ENCODE measurements around the gene ARR3.

ARR3 gene

GRCh38 chrX:70324326-70324725 is 56.2 kb downstream of the ARR3 start:
- no peaks in the 10 kb centered on the region for H3K4me1 ChIP-seq (ENCODE audit: control insufficient read depth, low read length)
- no peak for TF ChIP-seq CTCF (IDR thresholded peaks at IDR 0.05; ENCODE audit: low read depth, low read length, poor library complexity, severe bottlenecking)
- TF ChIP-seq EZH2phosphoT487 (IDR thresholded peaks at IDR 0.05; ENCODE audit: borderline replicate concordance, low read length) = no peak
- no peak overlapping the region for H3K27ac ChIP-seq (ENCODE audit: low read depth, low read length)
- H3K27me3 ChIP-seq (ENCODE audit: control insufficient read depth, low read length) = no peaks in the 10 kb centered on the region
- H3K9me3 ChIP-seq (ENCODE audit: control insufficient read depth, insufficient read depth, low read length) = no peaks in the 10 kb centered on the region
- H3K9me2 ChIP-seq (replicated peaks; ENCODE audit: control insufficient read depth, low read length) = no peaks in the 10 kb centered on the region
- no peaks in the 10 kb centered on the region for H4K20me1 ChIP-seq (ENCODE audit: control insufficient read depth, insufficient read depth, low read depth, low read length)
- H3K4me3 ChIP-seq (ENCODE audit: low read length) = no peak overlapping the region
- no peaks in the 10 kb centered on the region for H3F3A ChIP-seq (ENCODE audit: control insufficient read depth, insufficient read depth)
- peaks cover 8% of the 10 kb centered on the region for H3K36me3 ChIP-seq (ENCODE audit: control insufficient read depth, low read length)
- H3K4me2 ChIP-seq (ENCODE audit: low read length) = no peak overlapping the region
- H3K79me2 ChIP-seq (ENCODE audit: control insufficient read depth, low read length) = no peaks in the 10 kb centered on the region

- no peaks in the 10 kb centered on the region for H4K20me1 ChIP-seq (ENCODE audit: control insufficient read depth, insufficient read depth, low read depth, low read length)
- H3K4me3 ChIP-seq (ENCODE audit: low read length) = no peak overlapping the region
- no peaks in the 10 kb centered on the region for H3K4me1 ChIP-seq (ENCODE audit: control insufficient read depth, low read length)
- H3K79me2 ChIP-seq (ENCODE audit: control insufficient read depth, low read length) = no peaks in the 10 kb centered on the region
- H3K27ac ChIP-seq (ENCODE audit: low read depth, low read length) = no peak overlapping the region
- no peak for TF ChIP-seq CTCF (IDR thresholded peaks at IDR 0.05; ENCODE audit: low read depth, low read length, poor library complexity, severe bottlenecking)
- no peak for TF ChIP-seq EZH2phosphoT487 (IDR thresholded peaks at IDR 0.05; ENCODE audit: borderline replicate concordance, low read length)
- H3K4me2 ChIP-seq (ENCODE audit: low read length) = no peak overlapping the region
- H3F3A ChIP-seq (ENCODE audit: control insufficient read depth, insufficient read depth) = no peaks in the 10 kb centered on the region
- no peaks in the 10 kb centered on the region for H3K27me3 ChIP-seq (ENCODE audit: control insufficient read depth, low read length)
- no peaks in the 10 kb centered on the region for H3K9me2 ChIP-seq (replicated peaks; ENCODE audit: control insufficient read depth, low read length)
- peaks cover 43% of the 10 kb centered on the region for H3K36me3 ChIP-seq (ENCODE audit: control insufficient read depth, low read length)
- H3K9me3 ChIP-seq (ENCODE audit: control insufficient read depth, insufficient read depth, low read length) = no peaks in the 10 kb centered on the region
These were observed 63.0 kb downstream of the ARR3 start for GRCh38 chrX:70331161-70331560.
